ENCODE measurements around the gene TRUB2.

DNA sequence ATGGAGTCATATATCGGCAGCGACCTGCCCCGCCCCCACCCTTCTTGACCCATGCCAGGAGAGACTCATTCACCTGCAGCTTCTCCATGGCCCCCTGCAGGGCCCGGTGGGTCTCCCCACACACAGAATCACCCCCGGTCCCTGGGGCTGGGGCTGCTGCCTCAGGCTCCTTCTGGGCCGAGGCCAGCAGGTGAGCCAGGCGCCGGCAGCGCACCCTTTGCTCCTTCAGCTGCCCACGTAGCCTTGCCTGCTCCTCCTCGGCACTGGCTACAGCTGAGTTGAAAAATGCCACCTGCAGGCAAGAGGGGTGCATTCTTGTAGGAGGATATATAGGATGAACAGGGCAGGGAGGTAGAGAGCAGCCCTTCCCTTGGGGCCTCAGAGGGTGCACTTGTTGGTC is 64.3 kb downstream of the TRUB2 start:
- no peak for TF ChIP-seq CTCF (IDR thresholded peaks at IDR 0.05; ENCODE audit: insufficient read depth, low read length, poor library complexity, severe bottlenecking)
- TF ChIP-seq EZH2phosphoT487 (conservative IDR thresholded peaks at IDR 0.05; ENCODE audit: low read length) = no peak
